H9 (cell line): ENCODE measurements around the gene NME2. TPM values are rescaled to one million over a fixed set of nuclear protein-coding genes. Genes with fewer than 3 reads are reported as not detected.

Experiments used
- DNase-seq: peaks from one replicate; pipeline ENCODE4 v3.0.0-alpha.2; 2017
- H2AFZ ChIP-seq: one replicate; pipeline ENCODE4 v1.6.1; 2013; ENCODE audit warnings: mild to moderate bottlenecking, low read length, control low read depth, moderate library complexity
- H2AK5ac ChIP-seq: 2 replicates; pipeline ENCODE4 v1.6.1; 2013; ENCODE audit warnings: low read length, control low read depth, mixed read lengths; ENCODE audit not compliant: insufficient read length
- H2BK120ac ChIP-seq: one replicate; pipeline ENCODE4 v1.6.1; 2013; ENCODE audit warnings: low read depth, mild to moderate bottlenecking, low read length, control low read depth, inconsistent platforms; ENCODE audit not compliant: poor library complexity, severe bottlenecking
- H2BK12ac ChIP-seq: 2 replicates; pipeline ENCODE4 v1.6.1; 2013; ENCODE audit warnings: low read length, control low read depth, mixed read lengths, low read depth; ENCODE audit not compliant: insufficient read length
- H2BK15ac ChIP-seq: 2 replicates; pipeline ENCODE4 v1.6.1; 2013; ENCODE audit warnings: low read depth, low read length, control low read depth
- H2BK20ac ChIP-seq: one replicate; pipeline ENCODE4 v1.6.1; 2013; ENCODE audit warnings: low read depth, mild to moderate bottlenecking, low read length, control low read depth, inconsistent platforms; ENCODE audit not compliant: poor library complexity, severe bottlenecking
- H2BK5ac ChIP-seq: 2 replicates; pipeline ENCODE4 v1.6.1; 2013; ENCODE audit warnings: low read length, control low read depth, mixed read lengths; ENCODE audit not compliant: insufficient read length
- H3K14ac ChIP-seq: 2 replicates; pipeline ENCODE4 v1.6.1; 2013; ENCODE audit warnings: low read length, control low read depth; ENCODE audit not compliant: insufficient read depth
- H3K18ac ChIP-seq: 2 replicates; pipeline ENCODE4 v1.6.1; 2013; ENCODE audit warnings: low read depth, mild to moderate bottlenecking, mixed read lengths, low read length, control low read depth; ENCODE audit not compliant: insufficient read length
- H3K23ac ChIP-seq: 2 replicates; pipeline ENCODE4 v1.6.1; 2013; ENCODE audit warnings: low read length, control low read depth, mixed read lengths, low read depth; ENCODE audit not compliant: insufficient read length
- H3K23me2 ChIP-seq: 2 replicates; pipeline ENCODE4 v1.6.1; 2013; ENCODE audit warnings: low read depth, mild to moderate bottlenecking, mixed read lengths, low read length, control low read depth; ENCODE audit not compliant: insufficient read length, poor library complexity, severe bottlenecking
- H3K27ac ChIP-seq: 2 replicates; pipeline ENCODE4 v1.5.1; 2013; ENCODE audit warnings: low read length, control low read depth, mixed read lengths, low read depth; ENCODE audit not compliant: insufficient read length
- H3K27me3 ChIP-seq: 2 replicates; pipeline ENCODE4 v1.6.1; 2013; ENCODE audit warnings: low read length, control low read depth, inconsistent platforms; ENCODE audit not compliant: insufficient read depth
- H3K4ac ChIP-seq: 2 replicates; pipeline ENCODE4 v1.6.1; 2013; ENCODE audit warnings: low read depth, mild to moderate bottlenecking, control low read depth, inconsistent platforms, low read length, moderate library complexity
- H3K4me1 ChIP-seq: 2 replicates; pipeline ENCODE4 v1.6.1; 2013; ENCODE audit warnings: low read length, control low read depth, inconsistent platforms; ENCODE audit not compliant: insufficient read depth
- H3K4me2 ChIP-seq: 2 replicates; pipeline ENCODE4 v1.6.1; 2013; ENCODE audit warnings: low read length, control low read depth, mixed read lengths; ENCODE audit not compliant: insufficient read length, insufficient read depth
- H3K56ac ChIP-seq: 2 replicates; pipeline ENCODE4 v1.6.1; 2013; ENCODE audit warnings: low read depth, mild to moderate bottlenecking, mixed read lengths, low read length, control low read depth; ENCODE audit not compliant: insufficient read length
- H3K79me1 ChIP-seq: 2 replicates; pipeline ENCODE4 v1.6.1; 2013; ENCODE audit warnings: low read depth, mild to moderate bottlenecking, moderate library complexity, low read length, control low read depth, inconsistent platforms; ENCODE audit not compliant: insufficient read depth, poor library complexity, severe bottlenecking
- H3K79me2 ChIP-seq: 2 replicates; pipeline ENCODE4 v1.6.1; 2013; ENCODE audit warnings: low read length, control low read depth, inconsistent platforms; ENCODE audit not compliant: insufficient read depth
- H3K9ac ChIP-seq: 2 replicates; pipeline ENCODE4 v1.6.1; 2013; ENCODE audit warnings: low read length, control low read depth, mixed read lengths; ENCODE audit not compliant: insufficient read length; ENCODE audit errors: extremely low read depth
- H3K9me3 ChIP-seq: one replicate; pipeline ENCODE4 v1.6.1; 2013; ENCODE audit warnings: low read depth, low read length, inconsistent platforms; ENCODE audit not compliant: control insufficient read depth
- H3T11ph ChIP-seq: one replicate; pipeline ENCODE4 v1.6.1; 2013; ENCODE audit warnings: mild to moderate bottlenecking, low read length, control low read depth, inconsistent platforms
- H4K20me1 ChIP-seq: one replicate; pipeline ENCODE4 v1.6.1; 2013; ENCODE audit not compliant: control insufficient read depth, insufficient read length, insufficient read depth
- H4K5ac ChIP-seq: 2 replicates; pipeline ENCODE4 v1.6.1; 2013; ENCODE audit warnings: low read depth, mild to moderate bottlenecking, mixed read lengths, low read length, control low read depth; ENCODE audit not compliant: insufficient read length
- H4K8ac ChIP-seq: replicated peaks from 2 replicates; pipeline ENCODE4 v1.6.1; 2013; ENCODE audit warnings: low read length, control low read depth, mixed read lengths, low read depth; ENCODE audit not compliant: insufficient read length
- H4K91ac ChIP-seq: 2 replicates; pipeline ENCODE4 v1.6.1; 2013; ENCODE audit warnings: low read depth, mild to moderate bottlenecking, moderate library complexity, mixed read lengths, low read length, control low read depth; ENCODE audit not compliant: insufficient read length
- H3K27ac Mint-ChIP-seq, 3 experiments: 2 replicates in 2 of 3; 3 replicates in 1 of 3; pipeline ENCODE4 v1.8.0; 2020 to 2021; ENCODE audit warnings: mixed read lengths in 3 of 3, mild to moderate bottlenecking in 1 of 3, moderate library complexity in 1 of 3
- H3K27me3 Mint-ChIP-seq: 2 replicates; pipeline ENCODE4 v1.8.0; 2021; ENCODE audit warnings: low read depth, mild to moderate bottlenecking, moderate library complexity, mixed read lengths
- H3K36me3 Mint-ChIP-seq, 3 experiments: 2 replicates in 2 of 3; 3 replicates in 1 of 3; pipeline ENCODE4 v1.8.0; 2020 to 2021; ENCODE audit warnings: low read depth in 3 of 3, mixed read lengths in 3 of 3; ENCODE audit not compliant: insufficient read depth in 1 of 3
- H3K4me1 Mint-ChIP-seq, 2 experiments: 2 replicates each; pipeline ENCODE4 v1.8.0; 2020; ENCODE audit warnings: mixed read lengths in 2 of 2
- H3K4me3 Mint-ChIP-seq, 2 experiments: 2 replicates in 1 of 2; 3 replicates in 1 of 2; pipeline ENCODE4 v1.8.0; 2020 to 2021; ENCODE audit warnings: mild to moderate bottlenecking in 2 of 2, mixed read lengths in 2 of 2, moderate library complexity in 1 of 2
- H3K9me3 Mint-ChIP-seq, 2 experiments: 2 replicates in 1 of 2; 3 replicates in 1 of 2; pipeline ENCODE4 v1.8.0; 2020; ENCODE audit warnings: mild to moderate bottlenecking in 2 of 2, mixed read lengths in 2 of 2, moderate library complexity in 1 of 2
- CTCF ChIP-seq: fragments of 200-600 bp; sonication (generic); conservative IDR thresholded peaks from 3 replicates; pipeline ENCODE4 v1.8.0; 2021; ENCODE audit warnings: antibody characterized with exemption, mild to moderate bottlenecking
- WGBS: extraction: QIAGEN DNeasy Blood & Tissue Kit; methylation state at CpG from one replicate; pipeline ENCODE4 v1.1.7; 2013; ENCODE audit warnings: missing lambda C conversion rate, low lambda C conversion rate, mixed read lengths; ENCODE audit not compliant: insufficient read length; ENCODE audit errors: extremely low coverage; 5-methylcytosine and 5-hydroxymethylcytosine counted together
- total RNA-seq: library from RNA; stranded (reverse); gene quantifications from 2 replicates; pipeline ENCODE4 v1.2.1, GENCODE V29; 2021

NME2 gene
- total RNA-seq, 1 experiment from 2014 or later: 819 TPM

- no peak overlapping the region for H3K18ac ChIP-seq
These were observed 34.1 kb downstream of the NME2 start for GRCh38 chr17:51200295-51200694.

More at GRCh38 chr17:51200295-51200694, 34.1 kb downstream of the NME2 start:
- H3K56ac ChIP-seq: no peak overlapping the region
- no peaks in the 10 kb centered on the region for H3K9me3 Mint-ChIP-seq
- no peaks in the 10 kb centered on the region for H3K4me1 ChIP-seq
- no peak overlapping the region for H2BK120ac ChIP-seq
- no peak overlapping the region for H3K14ac ChIP-seq
- TF ChIP-seq CTCF: no peak
- H3K4me1 Mint-ChIP-seq: no peaks in the 10 kb centered on the region
- WGBS: no CpG with 5 or more reads among the region's 6 CpGs
- no peak overlapping the region for H3K4ac ChIP-seq
- no peak overlapping the region for H3K9ac ChIP-seq
- no peak overlapping the region for H3K23ac ChIP-seq
- no peaks in the 10 kb centered on the region for H3K79me1 ChIP-seq
- no peak overlapping the region for H4K5ac ChIP-seq
- no peak overlapping the region for H2BK5ac ChIP-seq
- H3K27me3 Mint-ChIP-seq: no peaks in the 10 kb centered on the region
- H3K36me3 Mint-ChIP-seq: peaks cover 9 to 69% (median 55%) of the 10 kb centered on the region in 3 experiments; a peak in 6 of 7 replicates
- no peak overlapping the region for H3K4me3 Mint-ChIP-seq
- no peak overlapping the region for H2BK20ac ChIP-seq
- H2AFZ ChIP-seq: no peak overlapping the region
- no peak overlapping the region for H4K91ac ChIP-seq
- H3K27ac ChIP-seq: no peak overlapping the region
- no peaks in the 10 kb centered on the region for H4K20me1 ChIP-seq
- H2AK5ac ChIP-seq: no peak overlapping the region
- H3K79me2 ChIP-seq: no peaks in the 10 kb centered on the region
- no peak overlapping the region for H3K4me2 ChIP-seq
- no peaks in the 10 kb centered on the region for H3K9me3 ChIP-seq
- H3K27ac Mint-ChIP-seq: no peak overlapping the region
- no peaks in the 10 kb centered on the region for H3K23me2 ChIP-seq
- H3T11ph ChIP-seq: no peak overlapping the region
- H4K8ac ChIP-seq: no peak overlapping the region
- H2BK12ac ChIP-seq: no peak overlapping the region
- H3K27me3 ChIP-seq: no peaks in the 10 kb centered on the region
- H2BK15ac ChIP-seq: no peak overlapping the region
- no peak for DNase-seq
